MM.1S (cell line): ENCODE results near the gene HDAC9.

Source experiments
- EZH2 ChIP-seq: fragments of 300-600 bp; sonication (generic); optimal IDR thresholded peaks from 2 replicates; pipeline ENCODE3; 2017; ENCODE audit warnings: low read depth, mild to moderate bottlenecking, antibody characterized with exemption, low read length, mixed read lengths
- EZH2phosphoT487 ChIP-seq: fragments of 300-600 bp; sonication (generic); IDR thresholded peaks from 2 replicates; pipeline ENCODE4 v1.6.1; 2018; ENCODE audit warnings: antibody characterized with exemption, low read length
- TF ChIP-seq, protein P1 (sequence below): fragments of 300-600 bp; sonication (generic); IDR thresholded peaks from 2 replicates; pipeline ENCODE4 v1.5.1; 2016; ENCODE audit warnings: antibody characterized with exemption, low read length, mixed read lengths

- TF ChIP-seq EZH2phosphoT487 (no peak), EZH2 (no peak)
- TF ChIP-seq, protein P1, sequence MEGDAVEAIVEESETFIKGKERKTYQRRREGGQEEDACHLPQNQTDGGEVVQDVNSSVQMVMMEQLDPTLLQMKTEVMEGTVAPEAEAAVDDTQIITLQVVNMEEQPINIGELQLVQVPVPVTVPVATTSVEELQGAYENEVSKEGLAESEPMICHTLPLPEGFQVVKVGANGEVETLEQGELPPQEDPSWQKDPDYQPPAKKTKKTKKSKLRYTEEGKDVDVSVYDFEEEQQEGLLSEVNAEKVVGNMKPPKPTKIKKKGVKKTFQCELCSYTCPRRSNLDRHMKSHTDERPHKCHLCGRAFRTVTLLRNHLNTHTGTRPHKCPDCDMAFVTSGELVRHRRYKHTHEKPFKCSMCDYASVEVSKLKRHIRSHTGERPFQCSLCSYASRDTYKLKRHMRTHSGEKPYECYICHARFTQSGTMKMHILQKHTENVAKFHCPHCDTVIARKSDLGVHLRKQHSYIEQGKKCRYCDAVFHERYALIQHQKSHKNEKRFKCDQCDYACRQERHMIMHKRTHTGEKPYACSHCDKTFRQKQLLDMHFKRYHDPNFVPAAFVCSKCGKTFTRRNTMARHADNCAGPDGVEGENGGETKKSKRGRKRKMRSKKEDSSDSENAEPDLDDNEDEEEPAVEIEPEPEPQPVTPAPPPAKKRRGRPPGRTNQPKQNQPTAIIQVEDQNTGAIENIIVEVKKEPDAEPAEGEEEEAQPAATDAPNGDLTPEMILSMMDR, result no peak
Measured at GRCh38 chr7:19030281-19030680, 534.7 kb downstream of the HDAC9 start.
